Inflammatory macrophage treated with lipopolysaccharide for 1 hour (primary cell): ENCODE results near the gene KDM2B.

ENCODE experiments used
- DNase-seq, 2 donors: peaks; one replicate each; pipeline ENCODE4 v3.0.0-alpha.2; 2020 to 2022

The KDM2B gene

DNA sequence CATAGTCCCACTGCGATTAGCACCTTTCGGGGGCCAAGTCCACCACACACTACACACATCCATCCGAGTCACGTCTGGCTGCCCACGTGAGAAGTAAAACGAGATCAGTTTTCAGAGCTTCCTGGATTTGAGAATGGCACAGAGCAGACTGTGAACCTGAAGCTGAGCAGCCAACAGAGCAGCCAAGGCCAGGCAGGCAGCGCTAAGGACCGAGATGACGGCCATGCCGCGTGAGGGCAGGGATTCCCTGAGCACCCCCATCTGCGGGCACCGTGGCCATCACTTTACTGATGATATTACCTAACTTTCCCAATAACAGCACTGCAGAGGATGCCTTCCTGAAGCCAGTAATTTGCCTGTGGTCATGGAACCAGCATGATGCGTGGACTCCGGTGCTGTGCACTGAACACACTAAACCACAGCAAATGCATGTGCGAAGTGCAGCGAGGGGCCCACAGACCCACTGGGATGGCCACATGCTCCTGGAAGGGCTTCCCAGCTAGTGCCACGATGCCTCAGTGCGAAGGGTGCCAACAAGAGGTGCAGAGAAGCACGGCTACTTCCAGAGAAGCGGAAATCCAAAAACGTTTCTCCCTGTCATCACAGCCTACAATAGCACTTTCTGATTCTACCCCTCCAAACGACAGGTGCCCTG is 124.9 kb downstream of the KDM2B start:
- DNase-seq = no peak

DNA sequence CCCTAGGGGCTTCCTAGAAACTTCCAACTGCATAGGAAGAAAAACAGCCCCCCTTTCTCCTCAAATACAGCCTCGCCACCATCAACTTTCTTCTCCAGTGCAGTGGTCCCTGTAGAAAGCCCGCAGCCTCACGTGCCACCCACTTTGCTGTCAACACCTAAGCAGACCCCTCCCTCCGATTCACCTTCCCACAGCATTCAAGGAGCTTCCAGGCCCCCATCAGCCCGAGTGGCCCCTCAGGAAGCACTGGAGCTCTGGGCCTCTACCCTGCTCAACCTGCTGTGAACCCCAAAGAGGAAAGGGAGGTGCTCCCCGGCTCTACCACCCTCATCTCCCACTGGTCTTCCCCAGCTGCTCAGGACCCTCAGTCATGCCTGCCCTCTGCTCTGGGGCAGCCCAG is 125.9 kb downstream of the KDM2B start:
- DNase-seq = no peak

DNA sequence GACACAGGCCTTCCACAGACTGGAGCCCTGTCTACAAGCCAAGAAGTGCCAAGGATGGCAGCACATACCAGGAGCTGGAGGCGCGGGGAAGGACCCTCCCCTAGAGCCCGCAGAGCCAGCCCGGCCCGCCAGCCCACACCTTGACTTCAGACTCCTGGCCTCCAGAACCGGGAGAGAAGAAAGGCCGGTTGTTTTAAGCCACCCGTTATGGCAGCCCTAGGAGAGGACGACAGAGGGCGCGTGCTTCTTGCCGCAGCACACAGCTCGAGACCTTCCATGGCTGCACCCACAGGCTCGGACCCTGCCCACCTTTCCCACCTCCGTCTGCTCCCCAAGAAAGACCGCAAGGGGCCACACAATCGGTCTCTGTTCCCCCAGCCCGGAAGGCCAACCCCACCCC is 127.2 kb downstream of the KDM2B start:
- DNase-seq = no peak

DNA sequence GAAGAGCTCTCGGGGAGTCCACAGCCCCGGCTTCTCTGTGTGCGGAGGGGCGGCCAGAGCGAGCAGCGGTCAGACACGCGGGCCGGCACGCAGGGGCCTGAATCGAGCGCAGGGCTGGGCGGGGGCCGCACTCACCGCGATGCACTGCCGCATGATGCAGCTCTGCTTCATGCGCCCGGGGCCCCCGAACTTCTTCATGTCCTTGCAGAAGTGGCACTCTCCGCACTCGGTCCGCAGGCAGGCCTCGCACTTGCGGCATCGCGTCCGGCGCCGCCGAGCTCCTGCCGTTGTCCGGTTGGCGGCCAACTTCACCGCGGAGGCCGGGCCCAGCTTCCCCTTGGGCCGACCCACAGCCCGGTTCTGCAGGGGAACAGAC is 127.8 kb downstream of the KDM2B start:
- no peak for DNase-seq

DNA sequence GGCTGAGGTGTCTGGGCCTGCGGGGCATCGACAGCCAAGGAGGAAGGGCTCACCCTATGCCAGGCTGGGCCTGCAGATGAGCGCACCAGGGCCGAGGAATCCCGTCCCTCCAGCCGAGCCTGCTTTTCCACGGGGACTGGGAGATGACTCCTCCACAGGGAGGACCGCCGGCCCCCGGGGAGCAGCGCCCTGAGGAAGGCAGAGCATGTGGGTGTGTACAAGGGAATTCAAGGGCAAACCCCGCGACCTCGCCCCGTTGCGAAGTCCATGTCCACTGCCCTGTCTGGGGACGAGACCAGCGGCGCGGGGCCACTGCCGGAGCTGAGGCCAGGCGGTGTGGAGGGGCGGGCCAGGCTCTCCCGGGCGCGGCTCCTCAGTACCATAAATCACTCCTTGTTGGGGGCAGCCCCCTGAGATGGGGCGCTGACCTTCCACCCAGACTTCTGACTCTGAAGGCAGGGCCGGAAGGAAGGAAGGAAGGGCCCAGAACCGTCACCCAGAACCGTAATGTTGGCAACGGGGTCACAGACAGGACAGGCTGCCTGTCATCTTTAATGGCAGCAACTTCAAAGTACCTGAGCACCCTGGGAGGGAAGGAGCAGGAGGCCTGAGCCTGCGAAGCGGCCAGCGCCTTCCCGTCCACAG is 128.4 kb downstream of the KDM2B start:
- DNase-seq = peak in 1 of 2 donors; percentile 58

DNA sequence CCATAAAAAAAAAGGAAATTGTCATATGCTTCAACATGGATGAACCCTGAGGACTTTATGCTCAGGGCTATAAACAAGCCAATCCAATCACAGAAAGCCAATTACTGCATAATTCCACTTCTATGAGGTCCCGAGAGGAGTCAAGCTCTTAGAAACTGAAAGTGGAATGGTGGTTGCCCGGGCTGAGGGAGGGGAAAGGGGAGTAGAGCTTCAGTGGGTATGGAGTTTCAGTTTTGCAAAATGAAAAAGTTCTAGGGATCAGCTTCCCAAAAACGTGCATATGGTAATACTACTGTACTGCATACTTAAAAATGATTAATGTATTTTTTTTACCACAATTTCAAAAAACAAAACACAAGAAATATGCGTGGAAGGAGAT is 128.9 kb downstream of the KDM2B start:
- peak; percentile 69 to 70 for DNase-seq

DNA sequence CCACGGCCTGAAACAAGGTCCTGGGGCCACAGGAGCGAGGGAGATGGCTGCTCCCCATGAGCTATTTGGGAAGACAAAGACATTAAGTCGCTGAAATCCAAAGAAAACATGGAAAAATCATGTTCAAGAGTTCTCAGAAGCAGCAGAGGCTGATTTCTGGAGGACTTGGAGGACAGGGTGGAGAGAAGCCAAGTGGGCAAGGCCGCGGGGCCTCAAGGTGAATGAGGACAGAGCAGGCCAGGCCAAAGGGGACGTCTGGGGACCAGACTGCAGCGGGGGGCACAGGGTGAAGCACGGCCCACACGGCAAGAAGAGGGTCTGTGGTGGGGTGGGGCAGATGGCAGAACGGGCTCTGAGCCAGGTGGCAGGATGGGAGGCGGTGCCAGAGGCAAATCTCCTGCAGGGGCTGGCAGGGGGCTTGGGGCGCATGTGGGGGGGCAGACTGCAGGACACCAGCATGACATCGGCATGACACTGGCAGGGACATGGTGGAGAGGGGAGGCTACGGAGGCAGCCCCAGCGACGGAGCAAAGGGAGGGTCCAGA is 132.0 kb downstream of the KDM2B start:
- DNase-seq = no peak

DNA sequence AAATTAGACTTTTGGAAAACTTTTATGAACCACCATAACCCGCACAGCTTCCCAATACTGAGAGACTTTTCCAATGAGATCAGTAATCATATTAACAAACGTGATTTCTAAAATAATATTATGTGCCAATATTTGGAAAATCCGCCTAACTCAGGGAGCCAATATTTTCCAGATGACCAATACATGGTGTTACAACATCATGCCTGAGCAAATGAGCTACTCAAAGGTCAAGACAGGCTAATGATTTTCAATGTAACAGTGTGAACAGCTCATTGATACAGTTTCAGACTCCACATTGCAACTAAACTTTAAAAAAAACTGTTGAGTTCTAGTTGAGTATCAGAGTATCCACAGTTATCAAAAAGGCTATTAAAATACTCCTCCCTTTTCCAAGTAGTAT is 134.1 kb downstream of the KDM2B start:
- DNase-seq = peak; percentile 33 to 35

DNA sequence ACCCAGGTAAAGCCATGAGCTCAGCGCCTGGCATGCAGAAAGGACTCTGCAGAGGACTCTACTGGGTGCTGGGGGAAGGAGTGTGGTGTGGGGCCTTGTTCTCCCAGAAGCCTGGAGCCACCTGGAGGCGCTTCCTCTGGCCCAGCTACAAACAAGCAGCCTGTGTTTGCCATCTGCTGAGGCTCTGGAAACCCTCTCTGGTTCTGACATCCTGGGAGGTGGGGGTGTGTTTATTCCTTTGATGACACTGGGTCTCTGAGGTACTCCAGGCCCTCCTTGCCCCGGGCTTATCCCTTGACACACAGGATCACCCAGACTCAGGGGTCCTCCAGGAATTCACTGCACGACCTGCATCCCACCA is 136.0 kb downstream of the KDM2B start:
- DNase-seq = no peak

DNA sequence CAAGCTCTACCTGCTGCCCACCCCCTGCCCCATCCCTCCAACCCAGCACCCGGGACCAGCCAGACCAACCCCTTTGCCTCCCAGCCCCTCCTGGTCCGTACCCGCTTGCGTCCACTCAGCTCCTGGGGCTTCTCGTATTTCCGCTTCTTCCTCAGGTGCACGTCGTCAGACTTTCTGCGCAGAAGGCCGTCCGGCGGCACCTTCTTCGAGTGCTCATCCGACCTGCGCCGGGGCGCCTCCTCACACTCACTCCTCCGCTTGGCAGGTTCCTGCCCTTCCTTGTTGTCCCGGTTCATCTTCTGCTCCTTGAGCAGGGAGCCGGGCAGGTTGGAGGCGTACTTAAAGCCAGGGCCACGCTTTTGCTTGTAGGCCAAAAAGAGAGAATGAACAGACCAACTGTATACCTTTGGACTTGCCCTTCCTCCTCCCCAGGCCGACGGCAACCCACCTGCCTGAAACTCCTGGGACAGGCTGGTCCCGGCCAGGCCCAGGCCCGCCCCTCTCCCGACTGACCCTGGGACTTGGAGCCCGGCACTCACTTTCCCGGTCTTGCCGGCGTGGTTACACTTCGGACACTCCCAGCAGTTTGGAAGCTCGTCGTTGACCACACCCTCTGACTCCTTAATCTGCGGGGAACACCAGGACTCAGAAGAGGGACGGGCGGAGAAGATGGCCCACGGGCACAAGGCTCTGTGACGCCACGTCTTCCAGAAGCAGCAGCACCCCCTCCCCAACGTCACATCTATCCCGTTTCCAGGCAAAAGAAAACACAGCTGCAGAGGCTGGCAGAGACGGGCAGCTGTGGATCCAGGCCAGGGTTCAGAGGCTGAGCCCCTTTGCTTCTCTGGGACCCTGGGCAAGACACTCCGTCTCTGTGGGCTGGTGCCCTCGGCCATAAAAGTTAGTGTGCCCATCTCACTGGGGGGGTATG is 136.6 kb downstream of the KDM2B start:
- no peak for DNase-seq

DNA sequence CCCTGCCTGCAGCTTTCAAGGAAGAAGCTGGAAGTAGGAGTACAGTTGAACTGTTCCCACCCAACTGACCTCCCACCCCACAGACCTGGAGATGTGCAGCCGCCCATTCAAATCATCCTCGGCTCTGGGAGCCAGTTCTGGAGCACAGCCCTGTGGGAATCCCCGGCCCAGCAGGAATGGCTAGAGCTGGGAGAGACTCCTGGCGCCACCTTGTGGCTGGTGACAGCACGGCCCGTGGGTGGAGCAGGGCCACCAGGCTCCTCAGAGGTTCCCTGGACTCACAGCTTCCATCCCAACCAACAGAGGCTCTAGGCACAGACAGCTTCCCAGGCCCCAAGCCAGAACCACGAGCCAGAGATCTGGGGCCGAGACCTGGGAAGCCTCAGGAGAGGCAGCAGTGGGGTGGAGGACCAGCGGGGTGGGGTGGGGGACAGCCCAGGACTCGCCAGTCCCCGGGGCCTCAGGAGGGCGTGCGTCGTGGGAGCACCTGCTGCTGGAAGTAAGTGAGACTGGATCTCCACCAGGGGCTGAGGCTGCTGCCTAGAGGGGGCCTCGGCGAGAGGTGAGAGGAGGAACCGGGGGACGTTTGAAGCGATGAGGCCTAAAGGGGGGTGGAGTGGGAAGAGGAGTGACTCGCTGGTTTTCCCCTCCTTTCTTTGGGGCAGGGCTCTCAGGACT is 137.5 kb downstream of the KDM2B start:
- DNase-seq = peak; percentile 73 to 92

DNA sequence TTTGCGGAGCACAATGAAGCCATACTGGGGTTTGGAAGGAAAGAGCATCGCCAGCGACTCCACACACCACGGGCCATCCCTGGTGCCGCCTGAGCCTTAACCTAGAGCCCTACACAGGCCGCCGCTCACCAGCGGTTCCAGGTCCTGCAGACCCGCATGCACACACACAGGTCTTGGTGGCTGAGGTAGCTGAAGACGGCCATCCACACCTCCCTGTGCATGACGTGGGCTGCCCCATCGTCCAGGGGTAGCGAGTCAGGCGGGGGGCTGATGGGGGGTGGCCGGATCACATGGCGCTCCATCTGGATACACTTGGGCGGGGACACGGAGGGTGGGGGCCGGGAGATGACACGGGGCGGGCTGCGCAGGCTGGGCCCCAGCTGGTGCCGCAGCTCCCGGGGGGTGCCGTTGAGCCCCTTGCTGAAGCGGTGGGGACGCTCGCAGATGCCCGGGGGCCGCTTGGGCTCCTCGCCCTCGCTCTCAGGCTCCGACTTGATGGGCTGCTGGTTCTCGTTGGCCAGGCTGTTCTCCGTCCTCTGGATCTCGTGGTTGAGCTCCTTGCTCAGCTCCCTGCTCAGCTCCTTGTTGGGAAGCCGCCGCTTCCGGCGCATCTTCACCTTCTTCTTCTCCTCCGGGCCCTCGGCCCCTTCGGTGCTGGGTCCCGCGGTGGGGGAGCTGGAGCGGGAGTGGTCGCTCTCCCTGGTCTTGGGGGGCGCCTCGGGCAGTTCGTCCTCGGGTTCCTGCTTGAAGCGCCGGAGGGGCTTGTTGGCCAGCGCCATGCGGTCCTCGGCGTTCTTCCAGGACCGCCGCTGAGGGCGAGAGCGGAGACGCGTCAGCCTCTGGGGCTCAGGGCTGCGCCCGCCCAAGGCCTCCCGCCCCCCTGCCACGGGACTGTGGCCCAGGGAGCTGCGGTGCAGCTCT is 138.5 kb downstream of the KDM2B start:
- no peak for DNase-seq

DNA sequence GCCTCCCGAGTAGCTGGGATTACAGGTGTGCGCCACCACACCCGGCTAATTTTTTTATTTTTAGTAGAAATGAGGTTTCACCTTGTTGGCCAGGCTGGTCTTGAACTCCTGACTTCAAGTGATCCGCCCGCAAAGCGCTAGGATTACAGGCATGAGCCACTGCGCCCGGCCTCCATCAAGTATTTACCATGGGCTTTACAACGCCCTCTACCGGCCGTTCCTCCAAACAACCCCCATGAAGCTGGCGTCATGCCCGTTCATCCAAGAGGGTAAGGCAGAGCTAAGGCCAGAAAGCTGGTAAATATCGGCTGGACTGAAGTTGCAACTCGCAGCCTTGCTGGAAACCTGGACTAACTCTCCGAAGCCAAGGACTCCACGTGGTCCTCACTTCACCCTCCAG is 139.3 kb downstream of the KDM2B start:
- no peak for DNase-seq

DNA sequence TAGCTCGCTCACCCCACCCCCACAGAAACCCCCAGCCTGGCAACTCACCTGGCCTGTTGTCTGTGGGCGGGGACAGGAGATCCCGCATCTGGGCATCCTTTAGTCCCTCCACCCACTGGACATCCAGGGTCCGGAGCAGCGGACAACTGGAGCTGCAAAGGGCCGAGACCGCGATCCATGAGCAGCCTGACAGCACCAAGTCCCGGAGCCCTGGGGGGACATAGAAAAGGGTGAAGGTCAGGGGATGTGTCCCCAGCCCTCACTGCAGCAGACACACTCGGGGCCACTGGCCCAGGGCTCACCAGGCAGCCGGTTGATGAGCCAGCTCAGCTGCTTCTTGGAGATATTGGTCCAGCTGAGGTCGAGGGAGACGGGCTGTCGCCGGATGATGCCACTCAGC is 140.1 kb downstream of the KDM2B start:
- no peak for DNase-seq

DNA sequence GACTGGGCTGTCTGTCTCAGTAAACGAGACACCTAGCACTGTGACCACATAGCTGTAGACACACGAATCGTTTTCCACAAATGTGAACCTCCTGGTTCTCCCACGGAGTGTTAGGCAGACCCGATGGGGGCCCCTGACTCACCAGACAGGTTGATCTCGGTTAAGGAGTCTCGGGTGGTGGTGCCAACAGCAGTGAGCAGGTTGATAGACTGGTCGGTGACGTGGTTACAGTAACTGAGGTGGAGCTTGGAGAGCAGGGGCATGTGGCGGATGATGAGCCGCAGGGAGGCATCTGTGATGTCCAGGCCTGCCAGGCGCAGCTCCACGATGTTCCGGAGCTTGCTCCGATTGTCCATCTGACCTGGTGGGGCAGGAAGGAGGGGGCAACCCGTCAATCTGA is 141.1 kb downstream of the KDM2B start:
- no peak for DNase-seq

DNA sequence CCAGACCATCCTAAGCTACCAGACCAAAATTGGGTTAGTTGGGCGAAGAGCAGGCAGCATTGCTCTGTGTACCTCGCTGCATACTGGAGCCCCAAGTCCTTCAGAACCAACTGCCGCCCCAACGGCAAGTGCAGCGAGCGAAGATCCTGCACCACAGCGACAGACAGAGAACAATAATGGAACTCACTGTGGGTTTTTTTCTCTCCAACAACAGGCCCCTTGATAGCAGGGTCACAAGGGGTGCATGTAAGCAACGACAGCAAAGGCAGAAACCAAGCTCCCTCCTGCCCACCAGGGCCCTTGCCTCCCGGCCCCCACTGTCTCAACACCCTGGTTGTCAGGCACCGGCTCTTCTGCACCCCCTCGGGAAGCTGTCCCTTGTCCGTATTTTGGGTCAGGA is 141.9 kb downstream of the KDM2B start:
- DNase-seq = no peak

DNA sequence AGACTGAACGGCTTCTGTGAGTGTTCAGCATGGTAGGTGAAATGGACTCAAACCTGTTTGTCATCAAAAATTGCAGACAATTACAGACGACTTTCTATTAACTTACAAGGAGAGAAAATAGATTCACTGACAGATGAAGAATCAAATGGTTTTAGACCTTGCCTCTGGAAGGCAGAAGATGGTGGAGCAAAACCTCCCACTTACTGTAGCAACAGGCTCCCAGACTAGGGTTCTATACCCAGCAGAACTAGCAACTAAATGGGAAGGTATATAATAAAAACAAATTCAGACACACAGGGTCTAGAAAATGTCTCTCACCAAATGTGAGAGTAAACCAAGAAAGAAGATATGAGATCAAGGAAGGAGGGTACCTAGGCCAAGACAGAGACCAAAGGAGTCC is 144.1 kb downstream of the KDM2B start:
- DNase-seq = no peak

DNA sequence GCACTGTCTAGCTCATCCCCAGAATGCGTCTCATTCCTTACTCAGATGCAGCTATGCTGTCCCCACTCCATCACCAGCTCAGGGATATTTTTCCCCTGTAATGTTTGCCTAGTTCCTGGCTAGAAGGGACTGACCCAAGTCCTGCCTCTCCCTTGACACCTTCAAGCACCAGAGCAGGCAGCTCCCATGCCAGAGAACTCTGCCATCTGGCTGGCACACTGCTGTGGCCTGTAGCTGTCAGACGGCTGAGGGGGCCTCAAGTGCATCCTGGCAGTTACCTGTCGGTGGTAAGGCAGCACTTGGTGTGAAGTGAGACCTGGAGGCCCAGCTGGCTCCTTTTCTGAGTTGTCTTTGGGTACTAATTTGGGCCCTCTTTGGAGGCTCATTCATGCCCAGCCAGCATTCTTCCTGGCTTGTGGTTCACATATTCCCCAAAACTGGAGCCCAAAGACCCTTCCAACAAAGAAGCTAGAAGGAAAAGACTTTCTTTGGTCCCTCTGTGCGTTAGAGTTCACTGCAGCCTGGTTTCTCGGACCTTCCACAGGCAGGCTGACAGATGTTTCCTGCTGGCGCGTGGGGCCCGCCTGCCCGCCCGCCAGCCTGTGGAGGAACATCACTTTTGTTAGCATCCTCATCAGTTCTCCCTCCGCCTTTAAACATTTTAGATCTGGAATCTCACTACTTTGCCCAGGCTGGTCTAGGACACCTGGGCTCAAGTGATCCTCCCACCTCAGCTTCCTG is 147.9 kb downstream of the KDM2B start:
- no peak for DNase-seq

DNA sequence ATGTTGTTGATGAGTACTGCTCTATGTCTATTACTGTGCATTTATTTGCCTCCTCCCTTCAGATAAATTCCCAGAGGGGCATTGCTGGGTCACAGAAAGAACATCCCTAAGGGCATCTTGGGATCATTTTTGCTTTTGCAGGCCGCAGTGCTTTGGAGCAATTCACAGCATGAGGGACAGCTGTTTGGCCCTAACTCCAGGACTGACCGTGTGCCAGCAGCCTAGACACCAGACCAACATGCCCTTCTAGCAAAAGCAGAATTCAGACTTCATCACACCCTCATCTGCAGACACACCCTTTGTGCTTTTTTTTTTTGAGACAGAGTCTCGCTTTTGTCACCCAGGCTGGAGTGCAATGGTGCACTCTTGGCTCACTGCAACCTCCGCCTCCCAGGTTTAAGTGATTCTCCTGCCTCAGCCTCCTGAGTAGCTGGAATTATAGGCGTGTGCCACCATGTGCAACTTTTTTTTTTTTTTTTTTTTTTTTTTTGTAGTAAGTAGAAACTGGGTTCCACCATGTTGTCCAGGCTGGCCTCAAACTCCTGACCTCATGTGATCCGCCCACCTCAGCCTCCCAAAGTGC is 149.9 kb downstream of the KDM2B start:
- DNase-seq = no peak

DNA sequence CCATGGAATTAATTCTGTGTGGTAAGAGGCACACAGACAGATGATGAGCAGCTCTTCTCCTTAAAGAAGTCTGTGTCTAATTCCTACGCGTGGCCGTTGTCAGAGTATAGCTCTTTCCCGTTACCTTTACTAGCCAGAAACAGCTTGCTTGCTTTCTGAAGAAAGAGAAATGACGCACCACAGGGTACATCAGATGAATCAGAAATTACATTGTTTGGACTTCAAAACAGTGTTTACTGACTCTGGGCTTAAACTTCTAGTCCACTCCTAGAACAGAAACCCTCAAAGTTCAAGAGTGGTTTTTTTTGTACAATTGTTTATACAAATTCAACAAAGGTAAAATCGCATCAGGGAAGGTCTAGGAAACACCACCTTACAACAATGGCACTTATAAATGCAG is 151.9 kb downstream of the KDM2B start:
- no peak for DNase-seq

DNA sequence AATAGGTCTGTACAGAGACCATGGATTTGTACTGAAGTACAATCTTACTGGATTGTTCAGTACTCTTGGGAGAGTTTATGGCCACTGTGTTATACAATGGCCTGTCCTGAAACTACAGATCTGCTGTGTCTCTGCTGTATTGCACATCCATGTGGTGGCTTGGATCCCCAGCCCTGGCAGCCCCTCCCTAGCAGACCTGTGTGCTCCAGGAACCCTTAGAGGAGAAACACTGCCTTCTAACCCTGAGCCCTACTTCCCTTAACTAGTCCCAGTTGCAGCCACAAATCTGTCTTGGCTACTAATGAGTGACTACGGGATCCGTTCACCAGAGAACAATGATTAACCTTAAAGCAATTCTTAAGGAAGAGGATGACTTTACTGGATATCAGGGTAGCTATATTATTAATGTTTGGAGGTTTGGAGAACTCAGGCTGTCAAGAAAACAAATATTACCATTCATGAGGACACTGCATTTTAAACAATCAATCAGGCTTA is 153.2 kb downstream of the KDM2B start:
- DNase-seq = no peak
